Fibroblast of the aortic adventitia (primary cell): ENCODE data around the gene HMCN1. TPM values are rescaled to one million over a fixed set of nuclear protein-coding genes. Genes with fewer than 3 reads are reported as not detected.
A peak's percentile ranks its signal among the peaks of the same experiment; 100 is the strongest.

Experiments used
- DNase-seq: peaks from one replicate; pipeline ENCODE4 v3.0.0-alpha.2; 2010; ENCODE audit warnings: low read depth
- H3K4me3 ChIP-seq: 2 replicates; pipeline ENCODE4 v1.5.1; 2011; ENCODE audit warnings: low read depth, mild to moderate bottlenecking, control low read depth, low read length, moderate library complexity
- CTCF ChIP-seq: IDR thresholded peaks from 2 replicates; pipeline ENCODE4 v1.5.1; 2011; ENCODE audit warnings: mild to moderate bottlenecking, low read length, control low read depth, inconsistent platforms; ENCODE audit not compliant: insufficient read depth
- total RNA-seq: library from RNA; depleted of rRNA; stranded (reverse); fragments of >200 nt; gene quantifications from 2 replicates; pipeline ENCODE4 v1.2.3, GENCODE V29; 2012; ENCODE audit warnings: low replicate concordance

Gene HMCN1
- total RNA-seq, 1 donor = 106 TPM

- DNase-seq = no peak
- TF ChIP-seq CTCF = no peak
- H3K4me3 ChIP-seq = no peak overlapping the region
Observed at GRCh38 chr1:186057086-186057485, 322.9 kb downstream of the HMCN1 start.

GRCh38 chr1:186059311-186059710 lies 325.1 kb downstream of the HMCN1 start:
- no peak overlapping the region for H3K4me3 ChIP-seq
- no peak for TF ChIP-seq CTCF
- DNase-seq = peak; percentile 42

GRCh38 chr1:186059752-186060151 lies 325.6 kb downstream of the HMCN1 start:
- H3K4me3 ChIP-seq = no peak overlapping the region
- no peak for TF ChIP-seq CTCF
- DNase-seq = no peak

- no peak for TF ChIP-seq CTCF
- DNase-seq = no peak
- H3K4me3 ChIP-seq = no peak overlapping the region
Observed at GRCh38 chr1:186060226-186060625, 326.0 kb downstream of the HMCN1 start.

- DNase-seq = no peak
- no peak overlapping the region for H3K4me3 ChIP-seq
- no peak for TF ChIP-seq CTCF
Observed at GRCh38 chr1:186063091-186063657, 329.0 kb downstream of the HMCN1 start.

- no peak for TF ChIP-seq CTCF
- H3K4me3 ChIP-seq = no peak overlapping the region
- no peak for DNase-seq
Observed at GRCh38 chr1:186066411-186066810, 332.2 kb downstream of the HMCN1 start.

GRCh38 chr1:186073697-186074096 lies 339.5 kb downstream of the HMCN1 start:
- H3K4me3 ChIP-seq = no peak overlapping the region
- no peak for TF ChIP-seq CTCF
- DNase-seq = no peak
